GM10266 (cell line): Measurements from ENCODE around the gene APOBEC2.
A peak's percentile ranks its signal among the peaks of the same experiment; 100 is the strongest.

Source experiments
- DNase-seq: peaks from one replicate; pipeline ENCODE4 v3.0.0; 2012; ENCODE audit errors: extremely low spot score
- CTCF ChIP-seq: IDR thresholded peaks from 2 replicates; pipeline ENCODE4 v1.5.1; 2012; ENCODE audit warnings: mild to moderate bottlenecking, low read depth; ENCODE audit not compliant: control insufficient read depth, insufficient read depth; ENCODE audit errors: missing control alignments

The APOBEC2 gene

DNA sequence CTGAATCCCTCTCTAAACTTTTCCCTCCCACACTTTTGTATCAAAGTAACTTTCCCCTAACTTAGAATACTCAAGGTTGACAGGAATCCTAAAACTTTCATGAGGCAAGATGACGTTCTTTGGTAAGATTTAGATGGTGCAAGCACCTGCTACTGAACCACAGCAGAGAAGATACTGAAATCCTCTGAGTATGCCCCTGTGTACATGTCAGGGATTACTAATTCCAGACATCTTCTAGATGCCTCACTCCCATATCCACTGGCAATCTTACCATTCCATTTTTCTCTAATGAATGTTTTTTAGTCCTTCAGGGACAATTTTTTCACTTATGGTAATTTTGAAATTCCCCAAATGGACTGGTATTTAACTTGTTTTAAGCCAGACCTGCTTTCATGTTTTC lies 9.1 kb downstream of the APOBEC2 start:
- TF ChIP-seq CTCF = no peak
- no peak for DNase-seq

GRCh38 chr6:41063884-41064285 lies 10.9 kb downstream of the APOBEC2 start:
- no peak for DNase-seq
- no peak for TF ChIP-seq CTCF

DNA sequence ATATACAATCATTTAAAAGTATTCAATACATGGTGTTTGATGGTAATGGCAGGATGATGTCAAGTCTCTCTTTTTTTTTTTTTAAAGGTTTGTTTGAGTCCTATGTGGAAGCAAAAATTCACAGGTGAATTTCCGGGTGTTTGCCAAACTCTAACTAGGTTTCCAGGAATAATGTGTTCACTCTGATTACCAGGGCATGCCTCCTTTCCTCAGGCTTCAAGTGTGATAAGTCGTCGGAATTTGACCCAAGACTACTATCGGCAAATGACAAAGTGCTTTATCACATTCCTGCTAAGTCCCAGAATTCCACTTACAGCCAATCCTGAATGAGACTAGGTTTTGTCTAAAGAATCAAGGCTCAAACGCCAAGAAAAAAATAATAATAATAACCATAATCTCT lies 11.8 kb downstream of the APOBEC2 start:
- TF ChIP-seq CTCF = no peak
- DNase-seq = no peak

DNA sequence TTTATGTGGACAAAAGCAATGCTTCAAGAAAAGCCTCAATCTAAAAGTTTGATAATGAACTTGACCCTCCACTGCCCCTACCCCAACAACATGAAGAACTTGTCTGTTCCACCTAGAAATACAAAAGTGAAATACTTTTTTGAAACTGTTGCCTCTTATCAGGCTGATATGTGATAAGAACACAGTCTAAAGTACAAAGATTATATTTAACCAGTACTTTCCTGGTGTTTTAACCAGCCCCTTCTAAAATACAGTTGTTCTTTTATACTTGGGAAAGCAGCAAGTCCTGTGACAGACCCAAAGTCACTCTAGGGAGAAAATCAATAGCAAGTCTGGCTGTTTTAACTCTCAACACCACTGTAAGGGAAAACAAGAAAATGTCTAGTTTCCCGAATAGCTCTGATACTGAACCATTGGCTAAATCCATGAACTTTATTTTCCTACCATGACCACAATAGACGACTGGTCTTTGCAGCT lies 12.6 kb downstream of the APOBEC2 start:
- no peak for DNase-seq
- no peak for TF ChIP-seq CTCF

- TF ChIP-seq CTCF = peak; percentile 84
- DNase-seq = peak; percentile 30
These were observed 13.9 kb downstream of the APOBEC2 start for GRCh38 chr6:41066867-41067304.

- DNase-seq = no peak
- peak; percentile 17 for TF ChIP-seq CTCF
These were observed 18.5 kb downstream of the APOBEC2 start for GRCh38 chr6:41071501-41071922.

DNA sequence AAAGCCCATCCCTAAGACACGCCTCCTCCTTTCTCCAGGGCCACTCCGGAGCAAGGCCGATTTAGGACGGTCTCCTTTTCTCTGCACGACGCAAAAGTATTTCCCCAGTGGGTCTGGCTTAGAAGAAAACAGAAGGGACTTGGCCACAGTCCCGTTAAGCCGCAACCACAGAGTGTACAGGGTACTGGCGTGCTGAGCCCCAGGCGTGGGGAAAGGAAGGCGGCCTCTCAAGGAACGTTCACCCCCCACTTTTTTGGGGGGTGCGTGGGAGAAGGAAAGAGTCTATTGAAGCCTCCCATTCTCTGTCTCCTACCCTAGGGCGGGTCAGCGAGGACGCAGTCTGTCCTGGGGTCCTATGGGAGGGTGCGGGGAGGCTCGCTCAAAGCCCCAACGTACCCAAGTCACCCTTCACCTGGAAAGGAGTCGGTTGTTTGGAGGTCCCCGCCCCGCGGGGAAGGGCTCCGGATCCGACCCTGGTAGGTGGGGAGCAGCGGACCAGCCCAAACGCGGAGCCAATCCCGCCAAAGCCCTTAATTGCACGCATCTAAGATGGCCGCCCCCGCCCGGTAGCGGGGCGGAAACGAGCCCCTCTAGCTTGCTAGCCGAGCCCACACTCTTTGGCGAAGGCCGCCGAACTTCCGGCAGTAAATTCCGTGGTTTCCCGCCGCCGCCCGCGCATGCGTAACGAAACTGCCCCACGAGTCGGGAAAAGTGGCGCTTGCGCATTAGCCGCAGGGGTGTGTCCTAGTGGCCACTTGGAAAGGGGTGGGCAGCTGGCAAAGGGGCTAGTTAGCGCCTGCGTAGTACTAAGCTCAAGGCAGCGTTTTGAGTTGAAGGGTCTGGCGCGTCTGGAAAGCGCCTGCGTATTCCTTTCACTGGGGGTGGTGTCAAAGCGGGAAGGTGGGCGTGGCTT lies 19.2 kb downstream of the APOBEC2 start, which contains the start of gene OARD1:
Gene OARD1 (minus strand): TSS at position 434 of the 913 bp plus-strand sequence. CDS start 722 bp downstream, outside the sequence.
- DNase-seq = peak; percentile 65
- TF ChIP-seq CTCF = no peak
